Measurements from ENCODE around the gene HNRNPA1L2.
"Not testable (repeated sequence)": the region's sequence is repeated elsewhere in the genome, so short reads cannot be mapped to it uniquely, and the experiment has no call there.

HNRNPA1L2 gene

DNA sequence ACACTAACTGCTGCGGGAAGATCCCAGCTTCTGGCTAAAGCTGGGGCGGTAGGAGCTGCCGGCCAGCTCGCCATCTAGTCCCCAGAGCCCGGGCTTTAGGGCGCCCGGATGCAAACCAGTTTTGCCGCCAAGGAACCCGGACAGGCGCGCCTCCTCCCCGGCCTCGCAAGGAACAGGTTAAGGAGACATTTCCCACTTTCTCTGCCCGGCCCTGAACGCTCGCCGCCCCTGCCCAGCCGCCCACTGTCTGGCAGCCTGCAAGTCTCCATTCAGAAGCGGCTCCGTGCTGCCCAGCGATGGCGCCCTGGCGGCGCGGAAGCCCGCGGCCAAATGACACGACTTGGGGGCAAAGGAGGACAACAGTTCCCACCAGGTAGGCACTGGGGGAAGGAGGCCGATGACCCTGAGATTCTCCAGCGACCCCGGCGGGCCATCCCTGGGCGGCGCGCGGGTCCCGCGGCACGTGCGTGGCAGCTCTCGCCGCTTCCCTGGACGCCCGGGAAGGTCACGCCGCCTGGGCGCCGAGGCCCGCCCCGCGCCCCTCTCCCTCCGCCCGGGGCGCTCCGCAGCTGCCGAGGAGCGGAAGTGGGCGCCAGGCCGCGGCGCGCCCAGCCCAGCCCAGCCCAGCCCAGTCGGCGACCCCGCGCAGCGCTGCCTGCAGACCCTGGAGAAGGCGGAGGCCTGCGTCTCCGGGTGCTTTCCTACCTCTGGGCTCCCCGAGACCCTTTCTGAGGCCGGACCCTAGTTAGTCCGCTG, 42.2 kb upstream of the HNRNPA1L2 start:
- Histone ChIP-seq H3K36me3 (ENCODE audit: control insufficient read depth in 4 of 4, insufficient read depth in 4 of 4, low read length in 3 of 4) (no peaks in the 10 kb centered on the region), H3K4me1 (ENCODE audit: control extremely low read depth in 1 of 4, control insufficient read depth in 4 of 4, insufficient read depth in 4 of 4, low read length in 3 of 4) (peaks cover 4 to 16% (median 13%) of the 10 kb centered on the region in 4 experiments), H3K4me3 (ENCODE audit: control insufficient read depth in 1 of 7, extremely low read depth in 1 of 7, insufficient read depth in 4 of 7, low read depth in 2 of 7, low read length in 6 of 7) (peak overlapping the region in 6 of 7 experiments; percentile 55 to 80 (median 66)), H3K27me3 (replicated peaks in 2 of 5; ENCODE audit: control insufficient read depth in 4 of 5, insufficient read depth in 5 of 5, low read length in 4 of 5) (peaks cover 0 to 39% (median 0%) of the 10 kb centered on the region in 5 experiments), H3K9me3 (ENCODE audit: control extremely low read depth in 1 of 5, control insufficient read depth in 4 of 5, insufficient read depth in 2 of 5, low read depth in 1 of 5, low read length in 4 of 5) (no peaks in the 10 kb centered on the region), H3K27ac (ENCODE audit: insufficient read depth in 1 of 2, low read depth in 1 of 2, low read length in 2 of 2, poor library complexity in 1 of 2, severe bottlenecking in 2 of 2) (no peak overlapping the region)
- ChIA-PET POLR2A (no interaction called here), CTCF (interaction anchor here (1.0 kb wide), 1 partner anchor 9 kb away, joined by 3 read pairs; no protein-coding TSS in a partner anchor)
- 5% methylated on average over 50 of the region's 73 CpGs for WGBS (ENCODE audit: insufficient coverage)
- DNase-seq, result peak in 2 of 3 donors; percentile 34 to 60

DNA sequence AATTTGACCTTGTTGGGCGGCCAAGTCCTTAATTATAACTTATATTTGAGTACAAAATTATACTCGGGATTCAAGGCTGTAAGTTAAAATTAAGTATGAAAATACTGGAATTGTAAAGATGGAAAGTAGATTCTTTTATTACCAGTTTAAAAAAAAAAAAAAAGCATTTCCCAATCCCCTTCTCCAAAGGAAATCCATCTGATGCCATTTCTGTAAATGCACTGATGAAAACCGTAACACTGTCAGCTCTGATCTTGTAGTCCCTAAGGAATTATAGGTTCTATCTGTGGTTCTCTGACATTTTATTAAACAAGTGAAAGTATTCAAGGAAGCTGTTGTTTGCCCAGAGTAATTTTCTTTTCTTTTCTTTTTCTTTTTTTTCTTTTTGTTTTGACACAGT, 41.6 kb upstream of the HNRNPA1L2 start:
- Histone ChIP-seq H3K27me3 (replicated peaks in 2 of 5; ENCODE audit: control insufficient read depth in 4 of 5, insufficient read depth in 5 of 5, low read length in 4 of 5) (peaks cover 0 to 39% (median 0%) of the 10 kb centered on the region in 5 experiments), H3K9me3 (ENCODE audit: control extremely low read depth in 1 of 5, control insufficient read depth in 4 of 5, insufficient read depth in 2 of 5, low read depth in 1 of 5, low read length in 4 of 5) (no peaks in the 10 kb centered on the region), H3K36me3 (ENCODE audit: control insufficient read depth in 4 of 4, insufficient read depth in 4 of 4, low read length in 3 of 4) (no peaks in the 10 kb centered on the region), H3K4me1 (ENCODE audit: control extremely low read depth in 1 of 4, control insufficient read depth in 4 of 4, insufficient read depth in 4 of 4, low read length in 3 of 4) (peaks cover 4 to 16% (median 13%) of the 10 kb centered on the region in 4 experiments), H3K27ac (ENCODE audit: insufficient read depth in 1 of 2, low read depth in 1 of 2, low read length in 2 of 2, poor library complexity in 1 of 2, severe bottlenecking in 2 of 2) (no peak overlapping the region), H3K4me3 (ENCODE audit: control insufficient read depth in 1 of 7, extremely low read depth in 1 of 7, insufficient read depth in 4 of 7, low read depth in 2 of 7, low read length in 6 of 7) (peak overlapping the region in 5 of 7 experiments; percentile 55 to 80 (median 69))
- no peak for DNase-seq
- ChIA-PET POLR2A (interaction anchor here (0.6 kb wide), 1 partner anchor 90 kb away, joined by 4 read pairs; no protein-coding TSS in a partner anchor), CTCF (no interaction called here)
- WGBS (ENCODE audit: insufficient coverage), result no CpG with 5 or more reads among the region's 3 CpGs

DNA sequence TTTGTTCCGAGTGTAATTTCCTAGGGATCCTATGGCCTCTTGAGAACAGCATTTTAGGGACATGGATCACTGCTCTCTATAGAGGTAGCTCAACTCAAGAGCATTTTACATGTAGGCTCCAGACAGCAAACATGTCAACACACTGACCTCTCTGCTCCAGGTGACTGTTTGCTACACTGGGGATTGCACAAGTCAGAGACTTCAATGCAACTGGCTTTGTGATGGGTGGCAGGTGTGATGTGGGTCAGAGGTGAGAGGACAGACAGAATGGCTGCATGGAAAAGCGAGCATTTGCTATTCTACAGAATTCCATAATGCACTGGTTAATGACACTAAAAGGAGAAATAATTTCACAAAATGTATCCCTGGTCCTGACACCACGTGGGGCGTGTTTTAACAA, 38.9 kb upstream of the HNRNPA1L2 start:
- Histone ChIP-seq H3K27me3 (replicated peaks in 2 of 5; ENCODE audit: control insufficient read depth in 4 of 5, insufficient read depth in 5 of 5, low read length in 4 of 5) (peaks cover 0 to 31% (median 0%) of the 10 kb centered on the region in 5 experiments), H3K4me1 (ENCODE audit: control extremely low read depth in 1 of 4, control insufficient read depth in 4 of 4, insufficient read depth in 4 of 4, low read length in 3 of 4) (peaks cover 4 to 16% (median 13%) of the 10 kb centered on the region in 4 experiments)
- CTCF ChIA-PET; POLR2A ChIA-PET; H3K27ac ChIP-seq (ENCODE audit: insufficient read depth in 1 of 2, low read depth in 1 of 2, low read length in 2 of 2, poor library complexity in 1 of 2, severe bottlenecking in 2 of 2); H3K36me3 ChIP-seq (ENCODE audit: control insufficient read depth in 4 of 4, insufficient read depth in 4 of 4, low read length in 3 of 4); DNase-seq; H3K4me3 ChIP-seq (ENCODE audit: control insufficient read depth in 1 of 7, extremely low read depth in 1 of 7, insufficient read depth in 4 of 7, low read depth in 2 of 7, low read length in 6 of 7); H3K9me3 ChIP-seq (ENCODE audit: control extremely low read depth in 1 of 5, control insufficient read depth in 4 of 5, insufficient read depth in 2 of 5, low read depth in 1 of 5, low read length in 4 of 5): not testable (repeated sequence)
- WGBS (ENCODE audit: insufficient coverage), result 83% methylated on average over 1 of the region's 4 CpGs

DNA sequence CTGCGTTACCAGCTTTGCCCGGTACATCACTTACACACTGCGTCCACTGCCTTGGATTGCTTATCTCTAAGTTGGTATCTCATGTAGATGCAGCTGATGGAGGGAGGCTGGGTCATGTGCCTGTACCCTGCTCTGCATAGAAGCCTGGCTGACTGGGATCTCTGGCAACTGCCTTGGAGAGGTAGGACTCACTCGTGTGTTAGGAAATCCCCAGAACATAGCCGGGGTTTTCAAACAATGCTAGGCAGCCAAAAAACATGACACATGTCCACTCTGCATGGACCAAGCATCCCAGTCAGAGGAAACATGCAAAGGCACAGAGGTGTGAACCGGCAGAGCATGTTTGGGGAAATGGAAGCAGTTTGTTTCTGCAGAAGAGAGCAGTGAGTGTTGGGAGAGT, 36.1 kb upstream of the HNRNPA1L2 start:
- H3K27ac ChIP-seq (ENCODE audit: insufficient read depth in 1 of 2, low read depth in 1 of 2, low read length in 2 of 2, poor library complexity in 1 of 2, severe bottlenecking in 2 of 2); H3K27me3 ChIP-seq (replicated peaks in 2 of 5; ENCODE audit: control insufficient read depth in 4 of 5, insufficient read depth in 5 of 5, low read length in 4 of 5); H3K36me3 ChIP-seq (ENCODE audit: control insufficient read depth in 4 of 4, insufficient read depth in 4 of 4, low read length in 3 of 4); DNase-seq; H3K9me3 ChIP-seq (ENCODE audit: control extremely low read depth in 1 of 5, control insufficient read depth in 4 of 5, insufficient read depth in 2 of 5, low read depth in 1 of 5, low read length in 4 of 5); H3K4me3 ChIP-seq (ENCODE audit: control insufficient read depth in 1 of 7, extremely low read depth in 1 of 7, insufficient read depth in 4 of 7, low read depth in 2 of 7, low read length in 6 of 7); H3K4me1 ChIP-seq (ENCODE audit: control extremely low read depth in 1 of 4, control insufficient read depth in 4 of 4, insufficient read depth in 4 of 4, low read length in 3 of 4); POLR2A ChIA-PET: not testable (repeated sequence)
- CTCF ChIA-PET, result interaction anchor here (1.2 kb wide), 1 partner anchor 362 kb away, joined by 3 read pairs; no protein-coding TSS in a partner anchor
- WGBS (ENCODE audit: insufficient coverage), result 93% methylated on average over 3 of the region's 6 CpGs

DNA sequence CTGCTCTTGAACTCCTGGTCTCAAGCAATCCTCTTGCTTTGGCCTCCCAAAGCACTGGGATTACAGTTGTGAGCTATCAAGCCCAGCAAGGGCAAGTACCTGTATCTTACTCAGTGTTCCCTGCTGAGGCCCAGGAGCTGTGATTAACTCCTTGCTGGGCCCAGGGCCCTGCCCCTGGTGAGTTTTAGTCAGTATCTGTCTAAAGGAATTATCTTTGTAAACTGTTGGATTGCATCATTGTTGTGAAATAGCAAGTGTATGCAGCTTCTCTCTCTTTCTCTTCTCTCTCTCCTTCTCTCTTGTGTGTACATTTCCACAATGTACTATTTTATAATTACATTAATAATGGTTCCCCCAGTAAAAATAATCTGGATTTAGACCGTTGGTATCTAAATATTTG, 35.4 kb upstream of the HNRNPA1L2 start:
- H3K36me3 ChIP-seq (ENCODE audit: control insufficient read depth in 4 of 4, insufficient read depth in 4 of 4, low read length in 3 of 4); H3K4me3 ChIP-seq (ENCODE audit: control insufficient read depth in 1 of 7, extremely low read depth in 1 of 7, insufficient read depth in 4 of 7, low read depth in 2 of 7, low read length in 6 of 7); H3K27ac ChIP-seq (ENCODE audit: insufficient read depth in 1 of 2, low read depth in 1 of 2, low read length in 2 of 2, poor library complexity in 1 of 2, severe bottlenecking in 2 of 2); H3K4me1 ChIP-seq (ENCODE audit: control extremely low read depth in 1 of 4, control insufficient read depth in 4 of 4, insufficient read depth in 4 of 4, low read length in 3 of 4); POLR2A ChIA-PET; H3K27me3 ChIP-seq (replicated peaks in 2 of 5; ENCODE audit: control insufficient read depth in 4 of 5, insufficient read depth in 5 of 5, low read length in 4 of 5); DNase-seq; H3K9me3 ChIP-seq (ENCODE audit: control extremely low read depth in 1 of 5, control insufficient read depth in 4 of 5, insufficient read depth in 2 of 5, low read depth in 1 of 5, low read length in 4 of 5): not testable (repeated sequence)
- no CpG with 5 or more reads among the region's 1 CpG for WGBS (ENCODE audit: insufficient coverage)
- CTCF ChIA-PET, result interaction anchor here (0.6 to 1.6 kb wide), 3 partner anchors 43 to 362 kb away, joined by 3 to 4 read pairs (median 3); no protein-coding TSS in a partner anchor

DNA sequence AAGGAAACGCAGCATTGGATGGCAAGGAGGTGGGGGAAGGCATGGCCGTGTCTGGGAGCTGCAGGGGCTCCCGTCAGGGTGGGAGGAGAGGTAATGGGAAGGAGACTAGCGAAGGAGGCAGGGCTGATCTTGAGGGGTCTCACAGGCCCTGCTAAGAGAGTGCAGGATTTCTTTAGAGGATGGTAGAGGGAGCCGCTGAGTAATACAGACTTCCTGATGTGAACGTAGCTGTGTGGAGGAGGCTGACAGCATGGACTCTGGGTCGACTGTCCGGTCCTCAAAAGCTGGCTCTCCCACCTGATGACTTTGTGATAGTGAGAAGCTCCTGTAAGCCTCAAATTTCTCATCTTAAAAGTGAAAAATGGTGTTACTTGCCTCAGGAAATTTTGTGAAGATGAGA, 34.0 kb upstream of the HNRNPA1L2 start:
- H3K9me3 ChIP-seq (ENCODE audit: control extremely low read depth in 1 of 5, control insufficient read depth in 4 of 5, insufficient read depth in 2 of 5, low read depth in 1 of 5, low read length in 4 of 5); H3K27me3 ChIP-seq (replicated peaks in 2 of 5; ENCODE audit: control insufficient read depth in 4 of 5, insufficient read depth in 5 of 5, low read length in 4 of 5); DNase-seq; H3K4me1 ChIP-seq (ENCODE audit: control extremely low read depth in 1 of 4, control insufficient read depth in 4 of 4, insufficient read depth in 4 of 4, low read length in 3 of 4); H3K27ac ChIP-seq (ENCODE audit: insufficient read depth in 1 of 2, low read depth in 1 of 2, low read length in 2 of 2, poor library complexity in 1 of 2, severe bottlenecking in 2 of 2); H3K36me3 ChIP-seq (ENCODE audit: control insufficient read depth in 4 of 4, insufficient read depth in 4 of 4, low read length in 3 of 4); POLR2A ChIA-PET; H3K4me3 ChIP-seq (ENCODE audit: control insufficient read depth in 1 of 7, extremely low read depth in 1 of 7, insufficient read depth in 4 of 7, low read depth in 2 of 7, low read length in 6 of 7): not testable (repeated sequence)
- CTCF ChIA-PET, result interaction anchor here (0.7 to 2.5 kb wide), 6 partner anchors 9 to 543 kb away, joined by 3 to 7 read pairs (median 3); no protein-coding TSS in a partner anchor
- 53% methylated on average over 3 of the region's 8 CpGs for WGBS (ENCODE audit: insufficient coverage)

DNA sequence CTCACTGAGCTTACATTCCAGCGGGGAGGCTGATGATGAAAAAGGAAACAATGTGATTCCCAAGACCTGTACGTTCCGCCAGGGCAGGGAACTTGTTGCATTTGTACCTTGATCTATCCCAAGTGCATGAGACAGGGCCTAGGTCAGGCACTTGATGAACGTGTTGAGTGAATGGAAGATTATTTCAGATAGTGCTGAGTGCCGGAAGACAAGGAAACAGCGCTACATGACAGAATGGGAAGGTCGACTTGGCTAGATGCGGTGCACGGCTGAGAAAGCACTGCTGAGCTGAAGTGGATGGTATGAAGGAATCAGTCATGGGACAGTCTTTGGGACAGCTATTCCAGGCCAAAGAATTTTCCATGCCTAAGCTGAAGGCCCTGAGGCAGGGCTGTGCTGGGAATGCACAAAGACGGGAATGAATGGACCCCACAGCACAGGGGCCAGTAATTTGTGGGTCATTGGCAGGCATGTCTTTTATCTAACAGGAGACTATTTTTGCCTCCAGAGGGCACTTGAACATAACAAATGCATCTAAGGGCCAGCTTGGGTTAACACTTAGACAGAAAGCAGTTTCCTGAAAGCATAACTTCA, 33.1 kb upstream of the HNRNPA1L2 start:
- H3K9me3 ChIP-seq (ENCODE audit: control extremely low read depth in 1 of 5, control insufficient read depth in 4 of 5, insufficient read depth in 2 of 5, low read depth in 1 of 5, low read length in 4 of 5); H3K36me3 ChIP-seq (ENCODE audit: control insufficient read depth in 4 of 4, insufficient read depth in 4 of 4, low read length in 3 of 4); H3K27me3 ChIP-seq (replicated peaks in 2 of 5; ENCODE audit: control insufficient read depth in 4 of 5, insufficient read depth in 5 of 5, low read length in 4 of 5); H3K27ac ChIP-seq (ENCODE audit: insufficient read depth in 1 of 2, low read depth in 1 of 2, low read length in 2 of 2, poor library complexity in 1 of 2, severe bottlenecking in 2 of 2); H3K4me1 ChIP-seq (ENCODE audit: control extremely low read depth in 1 of 4, control insufficient read depth in 4 of 4, insufficient read depth in 4 of 4, low read length in 3 of 4); H3K4me3 ChIP-seq (ENCODE audit: control insufficient read depth in 1 of 7, extremely low read depth in 1 of 7, insufficient read depth in 4 of 7, low read depth in 2 of 7, low read length in 6 of 7); POLR2A ChIA-PET: not testable (repeated sequence)
- CTCF ChIA-PET, result interaction anchor here (0.7 to 2.5 kb wide), 13 partner anchors 10 to 542 kb away, joined by 3 to 7 read pairs (median 3); no protein-coding TSS in a partner anchor
- 85% methylated on average over 10 of the region's 10 CpGs for WGBS (ENCODE audit: insufficient coverage)
- peak; percentile 61 to 76 (median 75) for DNase-seq
